Right lung (tissue), 5 donors: ENCODE measurements around the gene SDCBP2. TPM values are rescaled to one million over a fixed set of nuclear protein-coding genes. Genes with fewer than 3 reads are reported as not detected.

Experiments used
- DNase-seq, 2 donors: peaks; one replicate each; pipeline ENCODE4 v3.0.0-alpha.2; 2013
- polyA plus RNA-seq, 5 donors: library from polyadenylated mRNA; unstranded; fragments of 120-200 nt; gene quantifications; one replicate each; pipeline versions ENCODE4 v1.2.1 to v1.2.3, GENCODE V29; 2013; ENCODE audit warnings: inconsistent platforms in 1 of 5, low replicate concordance in 1 of 5; ENCODE audit not compliant: insufficient read length in 5 of 5, insufficient read depth in 1 of 5

The SDCBP2 gene
- polyA plus RNA-seq, 5 donors = 1.8 to 4.3 (median 3.2) TPM

GRCh38 chr20:1313236-1313964 lies 15.5 kb downstream of the SDCBP2 start:
- peak; percentile 65 to 68 for DNase-seq

- no peak for DNase-seq
Measured at GRCh38 chr20:1312904-1313235, 16.1 kb downstream of the SDCBP2 start.

- no peak for DNase-seq
Measured at GRCh38 chr20:1312308-1312707, 16.6 kb downstream of the SDCBP2 start.

- DNase-seq = no peak
Measured at GRCh38 chr20:1310506-1311190, 18.3 kb downstream of the SDCBP2 start.

GRCh38 chr20:1310071-1310470 lies 18.9 kb downstream of the SDCBP2 start:
- no peak for DNase-seq

GRCh38 chr20:1309439-1309847 lies 19.5 kb downstream of the SDCBP2 start:
- DNase-seq = no peak

- DNase-seq = no peak
Measured at GRCh38 chr20:1308702-1309095, 20.2 kb downstream of the SDCBP2 start.

GRCh38 chr20:1308067-1308701 lies 20.8 kb downstream of the SDCBP2 start:
- DNase-seq = no peak

GRCh38 chr20:1307571-1307971 lies 21.4 kb downstream of the SDCBP2 start:
- DNase-seq = no peak

- no peak for DNase-seq
Measured at GRCh38 chr20:1307171-1307570, 21.8 kb downstream of the SDCBP2 start.

GRCh38 chr20:1306316-1307135 lies 22.4 kb downstream of the SDCBP2 start:
- DNase-seq = no peak

GRCh38 chr20:1305712-1306111 lies 23.2 kb downstream of the SDCBP2 start:
- no peak for DNase-seq

- no peak for DNase-seq
Measured at GRCh38 chr20:1304710-1305515, 24.0 kb downstream of the SDCBP2 start.

- DNase-seq = no peak
Measured at GRCh38 chr20:1302685-1303541, 26.0 kb downstream of the SDCBP2 start.

GRCh38 chr20:1301031-1301529 lies 27.9 kb downstream of the SDCBP2 start:
- DNase-seq = no peak

GRCh38 chr20:1300083-1300840 lies 28.7 kb downstream of the SDCBP2 start:
- DNase-seq = no peak

- no peak for DNase-seq
Measured at GRCh38 chr20:1299522-1299921, 29.4 kb downstream of the SDCBP2 start.

GRCh38 chr20:1298888-1299511 lies 29.9 kb downstream of the SDCBP2 start:
- peak in 1 of 2 donors; percentile 18 for DNase-seq

- DNase-seq = no peak
Measured at GRCh38 chr20:1298166-1298565, 30.8 kb downstream of the SDCBP2 start.
